PC-3 (cell line): ENCODE data around the gene SERPINE1. TPM values are rescaled to one million over a fixed set of nuclear protein-coding genes. Genes with fewer than 3 reads are reported as not detected.
"Not testable (repeated sequence)": the region's sequence is repeated elsewhere in the genome, so short reads cannot be mapped to it uniquely, and the experiment has no call there.

Experiments
- ATAC-seq: fragments of 200-7000 bp; cut with Tn5 transposase; 2 replicates; pipeline ENCODE4 v1.9.1; 2020; ENCODE audit warnings: mild to moderate bottlenecking, moderate library complexity
- BruUV-seq: library from RNA; stranded (reverse); fragments of 400-500 nt; replicated peaks from 2 replicates; lab custom pipeline; 2021; lab: Mats Ljungman, UMichigan
- CTCF ChIA-PET: fragments of 300-600 bp; sonication (Branson Sonifier 250); formaldehyde crosslinking; loops from one replicate; lab custom pipeline; 2022; ENCODE audit warnings: antibody characterized with exemption; lab: Charles Lee
- POLR2A ChIA-PET: fragments of 300-600 bp; sonication (Branson Sonifier 250); formaldehyde crosslinking; loops from one replicate; lab custom pipeline; 2022; ENCODE audit warnings: antibody characterized with exemption; ENCODE audit not compliant: unreplicated experiment; lab: Charles Lee
- DNase-seq: peaks from one replicate; pipeline ENCODE4 v3.0.0-alpha.2; 2015
- H2AFZ ChIP-seq: fragments of 300-600 bp; sonication (generic); 2 replicates; pipeline ENCODE4 v1.6.0; 2016; ENCODE audit warnings: antibody characterized with exemption, low read length
- H3F3A ChIP-seq: fragments of 300-600 bp; sonication (generic); one replicate; pipeline ENCODE4 v1.6.0; 2017; ENCODE audit warnings: antibody characterized with exemption, low read length, control low read depth, mild to moderate bottlenecking; ENCODE audit not compliant: unreplicated experiment
- H3K27ac ChIP-seq: fragments of 300-600 bp; sonication (generic); 2 replicates; pipeline ENCODE4 v1.5.1; 2016; ENCODE audit warnings: mild to moderate bottlenecking, low read length
- H3K27me3 ChIP-seq: fragments of 300-600 bp; sonication (generic); 2 replicates; pipeline ENCODE4 v1.6.1; 2016; ENCODE audit warnings: low read length, mixed read lengths
- H3K36me3 ChIP-seq: fragments of 300-600 bp; sonication (generic); 2 replicates; pipeline ENCODE4 v1.6.1; 2016; ENCODE audit warnings: low read depth, mixed run types, low read length, mixed read lengths
- H3K4me1 ChIP-seq: fragments of 300-600 bp; sonication (generic); 2 replicates; pipeline ENCODE4 v1.5.1; 2016; ENCODE audit warnings: low read length; ENCODE audit not compliant: insufficient read depth
- H3K4me2 ChIP-seq: fragments of 300-600 bp; sonication (generic); 2 replicates; pipeline ENCODE4 v1.6.0; 2016; ENCODE audit warnings: low read length
- H3K4me3 ChIP-seq: fragments of 300-600 bp; sonication (generic); 2 replicates; pipeline ENCODE4 v1.5.1; 2016; ENCODE audit warnings: mild to moderate bottlenecking, low read length, mixed read lengths
- H3K79me2 ChIP-seq: fragments of 300-600 bp; sonication (generic); 2 replicates; pipeline ENCODE4 v1.6.1; 2017; ENCODE audit warnings: low read length, mixed read lengths
- H3K9ac ChIP-seq: fragments of 300-600 bp; sonication (generic); 2 replicates; pipeline ENCODE4 v1.6.0; 2016; ENCODE audit warnings: mild to moderate bottlenecking, low read length
- H3K9me2 ChIP-seq: fragments of 300-600 bp; sonication (generic); replicated peaks from 2 replicates; pipeline ENCODE4 v1.6.1; 2016; ENCODE audit warnings: mixed run types, low read length, mixed read lengths
- H3K9me3 ChIP-seq: fragments of 300-600 bp; sonication (generic); 2 replicates; pipeline ENCODE4 v1.6.1; 2016; ENCODE audit warnings: low read length, mixed read lengths
- H4K20me1 ChIP-seq: fragments of 300-600 bp; sonication (generic); 2 replicates; pipeline ENCODE4 v1.6.1; 2016; ENCODE audit warnings: low read length, mixed read lengths
- EZH2 ChIP-seq: fragments of 300-600 bp; sonication (generic); IDR thresholded peaks from one replicate; pipeline ENCODE4 v1.6.1; 2017; ENCODE audit warnings: antibody characterized with exemption, mild to moderate bottlenecking, low read length; ENCODE audit not compliant: unreplicated experiment
- EZH2phosphoT487 ChIP-seq: fragments of 300-600 bp; sonication (generic); IDR thresholded peaks from 2 replicates; pipeline ENCODE4 v1.6.1; 2018; ENCODE audit warnings: mild to moderate bottlenecking, antibody characterized with exemption, low read length, borderline replicate concordance
- intact Hi-C: fragments of 100-400 bp; cut with micrococcal nuclease; formaldehyde crosslinking; loops from 2 replicates; pipeline ENCODE4 v1.9.0; 2023
- total RNA-seq: library from RNA; depleted of rRNA; stranded (reverse); fragments of >200 nt; gene quantifications from 2 replicates; pipeline ENCODE4 v1.2.3, GENCODE V29; 2014
- TF ChIP-seq, protein P1 (sequence below): fragments of 300-600 bp; sonication (generic); conservative IDR thresholded peaks from 2 replicates; pipeline ENCODE4 v1.5.1; 2017; ENCODE audit warnings: antibody characterized with exemption, low read depth, mild to moderate bottlenecking, low read length

Gene SERPINE1
- total RNA-seq, 1 experiment from 2014 or later = 46.1 TPM

DNA sequence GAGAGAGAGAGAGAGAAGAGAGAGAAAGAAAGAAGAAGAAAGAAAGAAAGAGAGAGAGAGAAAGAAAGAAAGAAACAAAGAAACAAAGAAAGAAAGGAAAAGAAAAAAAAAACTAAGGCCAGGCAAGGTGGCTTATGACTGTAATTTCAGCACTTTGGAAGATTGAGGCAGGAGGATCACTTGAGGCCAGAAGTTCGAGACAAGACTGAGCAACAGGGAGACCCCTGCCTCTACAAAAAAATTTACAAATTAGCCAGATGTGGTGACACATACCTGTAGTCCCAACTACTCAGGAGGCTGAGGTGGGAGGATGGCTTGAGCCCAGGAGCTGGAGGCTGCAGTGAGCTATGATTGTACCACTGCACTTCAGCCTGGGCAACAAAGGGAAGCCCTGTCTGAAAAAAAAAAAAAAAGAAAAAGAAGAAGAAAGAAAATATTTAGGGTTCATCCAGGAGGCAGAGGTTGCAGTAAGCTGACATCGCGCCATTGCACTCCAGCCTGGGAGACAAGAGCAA is 2.8 kb downstream of the SERPINE1 start:
- no peak for DNase-seq

DNA sequence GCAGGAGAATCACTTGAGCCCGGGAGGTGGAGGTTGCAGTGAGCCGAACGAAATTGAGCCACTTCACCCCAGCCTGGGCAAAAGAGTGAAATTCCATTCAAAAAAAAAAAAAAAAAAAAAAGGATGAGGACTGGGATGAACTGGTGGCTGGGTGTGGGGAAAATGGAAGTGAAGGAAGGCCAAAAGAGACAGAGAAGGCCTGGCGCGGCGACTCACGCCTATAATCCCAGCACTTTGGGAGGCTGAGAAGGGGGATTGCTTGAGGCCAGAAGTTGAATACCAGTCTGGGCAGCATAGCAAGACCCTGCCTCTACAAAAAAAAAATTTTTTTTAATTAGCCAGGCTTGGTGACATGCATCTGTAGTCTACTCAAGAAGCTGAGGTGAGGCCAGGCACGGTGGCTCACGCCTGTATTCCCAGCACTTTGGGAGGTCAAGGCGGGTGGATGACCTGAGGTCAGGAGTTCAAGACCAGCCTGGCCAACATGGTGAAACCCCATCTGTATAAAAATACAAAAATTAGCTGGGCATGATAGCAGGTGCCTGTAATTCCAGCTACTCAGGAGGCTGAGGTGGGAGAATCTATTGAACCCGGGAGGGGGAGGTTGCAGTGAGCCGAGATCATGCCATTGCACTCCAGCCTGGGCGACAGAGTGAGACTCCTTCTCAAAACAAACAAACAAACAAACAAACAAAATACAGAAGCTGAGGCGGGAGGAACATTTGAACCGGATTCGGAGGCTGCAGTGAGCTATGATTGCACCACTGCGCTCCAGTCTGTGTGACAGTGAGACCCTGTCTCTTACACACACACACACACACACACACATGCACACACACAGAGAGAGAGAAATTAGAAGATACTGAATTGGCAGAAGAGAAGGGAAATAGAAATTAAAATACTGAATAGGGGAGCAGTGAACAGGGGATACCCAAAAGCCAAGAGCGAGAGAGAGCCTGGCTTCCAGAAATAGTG is 6.0 kb downstream of the SERPINE1 start:
- H3K9ac ChIP-seq, H3K79me2 ChIP-seq, H3K27ac ChIP-seq, BruUV-seq, H4K20me1 ChIP-seq, H3K9me2 ChIP-seq, H3K27me3 ChIP-seq, H3K4me2 ChIP-seq, POLR2A ChIA-PET, H3K9me3 ChIP-seq, H3F3A ChIP-seq, CTCF ChIA-PET, H3K4me3 ChIP-seq, DNase-seq, H2AFZ ChIP-seq, ATAC-seq, H3K36me3 ChIP-seq: not testable (repeated sequence)
- intact Hi-C loops = loop anchor here (10.0 kb wide), 1 partner anchor 238 kb away; the partner anchor contains the start of gene ACHE
- peaks cover 28% of the 10 kb centered on the region for H3K4me1 ChIP-seq

More for the DNA sequence above, 2.8 kb downstream of the SERPINE1 start:
- no peak for TF ChIP-seq EZH2phosphoT487
- TF ChIP-seq EZH2 = no peak
- TF ChIP-seq, protein P1, sequence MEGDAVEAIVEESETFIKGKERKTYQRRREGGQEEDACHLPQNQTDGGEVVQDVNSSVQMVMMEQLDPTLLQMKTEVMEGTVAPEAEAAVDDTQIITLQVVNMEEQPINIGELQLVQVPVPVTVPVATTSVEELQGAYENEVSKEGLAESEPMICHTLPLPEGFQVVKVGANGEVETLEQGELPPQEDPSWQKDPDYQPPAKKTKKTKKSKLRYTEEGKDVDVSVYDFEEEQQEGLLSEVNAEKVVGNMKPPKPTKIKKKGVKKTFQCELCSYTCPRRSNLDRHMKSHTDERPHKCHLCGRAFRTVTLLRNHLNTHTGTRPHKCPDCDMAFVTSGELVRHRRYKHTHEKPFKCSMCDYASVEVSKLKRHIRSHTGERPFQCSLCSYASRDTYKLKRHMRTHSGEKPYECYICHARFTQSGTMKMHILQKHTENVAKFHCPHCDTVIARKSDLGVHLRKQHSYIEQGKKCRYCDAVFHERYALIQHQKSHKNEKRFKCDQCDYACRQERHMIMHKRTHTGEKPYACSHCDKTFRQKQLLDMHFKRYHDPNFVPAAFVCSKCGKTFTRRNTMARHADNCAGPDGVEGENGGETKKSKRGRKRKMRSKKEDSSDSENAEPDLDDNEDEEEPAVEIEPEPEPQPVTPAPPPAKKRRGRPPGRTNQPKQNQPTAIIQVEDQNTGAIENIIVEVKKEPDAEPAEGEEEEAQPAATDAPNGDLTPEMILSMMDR = no peak
- no peak overlapping the region for H3K9ac ChIP-seq
- H3K79me2 ChIP-seq = no peaks in the 10 kb centered on the region
- no peak overlapping the region for H3K4me3 ChIP-seq
- H2AFZ ChIP-seq = no peak overlapping the region
- ATAC-seq = no peak
- H3K9me2 ChIP-seq = no peaks in the 10 kb centered on the region
- no peaks in the 10 kb centered on the region for H4K20me1 ChIP-seq
- H3K4me1 ChIP-seq = peaks cover 30% of the 10 kb centered on the region
- ChIA-PET CTCF (interaction anchor here (0.6 kb wide), 1 partner anchor 14 kb away, joined by 7 read pairs; no protein-coding TSS in a partner anchor), POLR2A (no interaction called here)
- intact Hi-C loops = loop anchor here (10.0 kb wide), 1 partner anchor 235 kb away; the partner anchor contains the start of gene ACHE
- H3K36me3 ChIP-seq = no peaks in the 10 kb centered on the region
- no peaks in the 10 kb centered on the region for H3K9me3 ChIP-seq
- H3K27ac ChIP-seq = no peak overlapping the region
- H3K27me3 ChIP-seq = no peaks in the 10 kb centered on the region
- H3F3A ChIP-seq = no peaks in the 10 kb centered on the region
- no peak overlapping the region for H3K4me2 ChIP-seq
- no TSS peak for BruUV-seq

DNA sequence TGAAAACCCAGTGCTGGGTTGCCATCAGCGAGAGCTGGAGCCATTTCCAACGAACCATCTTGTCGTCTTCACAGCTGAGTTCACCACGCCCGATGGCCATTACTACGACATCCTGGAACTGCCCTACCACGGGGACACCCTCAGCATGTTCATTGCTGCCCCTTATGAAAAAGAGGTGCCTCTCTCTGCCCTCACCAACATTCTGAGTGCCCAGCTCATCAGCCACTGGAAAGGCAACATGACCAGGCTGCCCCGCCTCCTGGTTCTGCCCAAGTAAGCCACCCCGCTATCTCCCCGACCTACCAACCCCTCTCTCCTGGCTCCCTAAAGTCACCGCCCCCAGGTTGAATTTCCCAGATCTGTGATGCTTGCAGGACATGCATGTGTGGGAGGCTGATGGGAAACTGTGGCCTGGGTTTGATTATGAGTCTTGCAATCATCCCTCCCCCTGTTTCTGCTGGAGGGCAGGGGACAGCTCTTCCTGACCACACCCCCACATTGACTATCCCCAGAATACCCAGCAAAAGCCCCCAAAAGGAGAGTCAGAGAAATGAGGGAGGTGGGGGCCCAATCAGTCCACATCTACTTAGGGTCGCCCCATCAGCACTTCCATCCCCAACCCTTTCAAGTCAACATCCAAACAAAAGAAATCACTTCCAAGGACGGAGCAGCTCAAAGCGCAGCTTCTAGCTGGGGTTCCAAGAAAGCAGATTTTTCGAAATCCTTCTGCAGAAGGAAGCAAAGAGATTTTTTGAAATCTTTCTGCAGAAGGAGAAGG is 6.9 kb downstream of the SERPINE1 start:
- peaks cover 7% of the 10 kb centered on the region for H3F3A ChIP-seq
- H3K4me2 ChIP-seq = no peak overlapping the region
- no peak overlapping the region for H3K9ac ChIP-seq
- no peaks in the 10 kb centered on the region for H3K79me2 ChIP-seq
- H3K9me3 ChIP-seq = no peaks in the 10 kb centered on the region
- no peaks in the 10 kb centered on the region for H3K36me3 ChIP-seq
- ATAC-seq (no peak), DNase-seq (no peak)
- TF ChIP-seq, protein P1 = no peak
- TF ChIP-seq EZH2phosphoT487 (no peak), EZH2 (no peak)
- intact Hi-C loops = loop anchor here (10.0 kb wide), 1 partner anchor 239 kb away; the partner anchor contains the start of gene ACHE
- no peak overlapping the region for H3K4me3 ChIP-seq
- POLR2A ChIA-PET = interaction anchor here (0.6 kb wide), 1 partner anchor 37 kb away, joined by 3 read pairs; no protein-coding TSS in a partner anchor
- no TSS peak for BruUV-seq
- H4K20me1 ChIP-seq = no peaks in the 10 kb centered on the region
- H3K4me1 ChIP-seq = peaks cover 23% of the 10 kb centered on the region
- H3K27me3 ChIP-seq = no peaks in the 10 kb centered on the region
- CTCF ChIA-PET = interaction anchor here (0.6 kb wide), 1 partner anchor 10 kb away, joined by 7 read pairs; no protein-coding TSS in a partner anchor
- no peak overlapping the region for H2AFZ ChIP-seq
- H3K27ac ChIP-seq = no peak overlapping the region
- H3K9me2 ChIP-seq = no peaks in the 10 kb centered on the region
